ENCODE results near the gene MET. TPM values are rescaled to one million over a fixed set of nuclear protein-coding genes. Genes with fewer than 3 reads are reported as not detected.
A peak's percentile ranks its signal among the peaks of the same experiment; 100 is the strongest.

Gene MET
- total and polyA plus RNA-seq, 12 donors = 3.1 to 23.3 (median 15.0) TPM

GRCh38 chr7:116630932-116631671 is 40.9 kb upstream of the MET start:
- Histone ChIP-seq H3K4me3 (no peak overlapping the region), H3K9me3 (no peaks in the 10 kb centered on the region), H3K27me3 (no peaks in the 10 kb centered on the region), H3K4me1 (peaks cover 0 to 24% (median 7%) of the 10 kb centered on the region in 9 donors), H3K36me3 (no peaks in the 10 kb centered on the region), H3K27ac (peak overlapping the region in 2 of 10 donors; percentile 33 to 52)
- ATAC-seq (peak; percentile 54 to 95 (median 72)), DNase-seq (peak; percentile 29 to 32)
- intact Hi-C loops (cut with DNase I) = no loop called here
- no peak for TF ChIP-seq CTCF (IDR thresholded peaks at IDR 0.05)
- 64 to 74% methylated on average over 10 of the region's 10 CpGs for WGBS, 2 donors

GRCh38 chr7:116631676-116632075 is 40.3 kb upstream of the MET start:
- H3K4me3 ChIP-seq = no peak overlapping the region
- peaks cover 0 to 24% (median 7%) of the 10 kb centered on the region in 9 donors for H3K4me1 ChIP-seq
- H3K36me3 ChIP-seq = no peaks in the 10 kb centered on the region
- no peaks in the 10 kb centered on the region for H3K9me3 ChIP-seq
- H3K27ac ChIP-seq = no peak overlapping the region
- DNase-seq (no peak), ATAC-seq (no peak)
- H3K27me3 ChIP-seq = no peaks in the 10 kb centered on the region
- no peak for TF ChIP-seq CTCF (IDR thresholded peaks at IDR 0.05)
- intact Hi-C loops (cut with DNase I) = no loop called here
- WGBS, 2 donors = 75% methylated on average over 2 of the region's 2 CpGs

- no peak overlapping the region for H3K4me3 ChIP-seq
- no peaks in the 10 kb centered on the region for H3K36me3 ChIP-seq
- peaks cover 0 to 24% (median 7%) of the 10 kb centered on the region in 9 donors for H3K4me1 ChIP-seq
- H3K9me3 ChIP-seq = no peaks in the 10 kb centered on the region
- DNase-seq (no peak), ATAC-seq (no peak)
- H3K27ac ChIP-seq = no peak overlapping the region
- no peak for TF ChIP-seq CTCF (IDR thresholded peaks at IDR 0.05)
- no peaks in the 10 kb centered on the region for H3K27me3 ChIP-seq
- intact Hi-C loops (cut with DNase I) = no loop called here
- 94 to 96% methylated on average over 1 of the region's 1 CpG for WGBS, 2 donors
Observed at GRCh38 chr7:116632384-116632783, 39.6 kb upstream of the MET start.

GRCh38 chr7:116633131-116633988 is 38.6 kb upstream of the MET start:
- no peaks in the 10 kb centered on the region for H3K27me3 ChIP-seq
- no peaks in the 10 kb centered on the region for H3K9me3 ChIP-seq
- intact Hi-C loops (cut with DNase I) = no loop called here
- H3K4me3 ChIP-seq = no peak overlapping the region
- TF ChIP-seq CTCF (IDR thresholded peaks at IDR 0.05) = peak in 1 of 9 donors; percentile 5
- peak in 1 of 8 donors; percentile 26 for ATAC-seq
- WGBS, 2 donors = 79 to 88% methylated on average over 13 of the region's 13 CpGs
- peaks cover 0 to 23% (median 5%) of the 10 kb centered on the region in 9 donors for H3K4me1 ChIP-seq
- H3K27ac ChIP-seq = no peak overlapping the region
- no peak for DNase-seq
- no peaks in the 10 kb centered on the region for H3K36me3 ChIP-seq

Data from heart right ventricle (tissue), 16 donors.